K562 (cell line): ENCODE data around the gene ITGBL1. TPM values are rescaled to one million over a fixed set of nuclear protein-coding genes. Genes with fewer than 3 reads are reported as not detected.

ENCODE experiments used
- ATAC-seq: fragments of 200-7000 bp; cut with Tn5 transposase; 3 replicates; pipeline ENCODE4 v1.9.1; 2020; ENCODE audit warnings: moderate library complexity
- BruUV-seq: library from RNA; stranded (reverse); fragments of 400-500 nt; replicated peaks from 2 replicates; lab custom pipeline; 2021; lab: Mats Ljungman, UMichigan
- CTCF ChIA-PET: fragments of 300-600 bp; formaldehyde crosslinking; extraction: SDS; loops from one replicate; lab custom pipeline; 2021; ENCODE audit warnings: low intra/inter-chr PET ratio; lab: Yijun Ruan, JAX
- POLR2A ChIA-PET: fragments of 300-600, 350-650 bp; sonication (Branson Sonifier 250); formaldehyde crosslinking; extraction: SDS; loops from one replicate; lab custom pipeline; 2021; ENCODE audit warnings: antibody characterized with exemption, inconsistent platforms; lab: Yijun Ruan, JAX
- DNase-seq, 4 experiments: peaks; one replicate each; pipeline versions ENCODE4 v3.0.0 to v3.0.0-alpha.2; 2011 to 2018; ENCODE audit warnings: low spot score in 3 of 4, mixed read lengths in 3 of 4; ENCODE audit errors: extremely low read depth in 1 of 4
- FAIRE-seq: peaks from 2 replicates; lab custom pipeline; 2011; peaks lifted over from hg19 to GRCh38; lab: Jason Lieb, UNC
- H2AFZ ChIP-seq: 2 replicates; pipeline ENCODE4 v1.6.0; 2011; ENCODE audit warnings: low read depth, low read length, control low read depth, inconsistent platforms
- H3K27ac ChIP-seq: fragments of 200-600 bp; 3 replicates; pipeline ENCODE4 v1.8.0; 2011; ENCODE audit warnings: low read depth, mild to moderate bottlenecking, control low read depth, inconsistent platforms, low read length, moderate library complexity, mixed read lengths; ENCODE audit errors: extremely low read depth
- H3K27me3 ChIP-seq, 2 experiments: fragments of 300-600 bp in 1 of 2; 2 replicates in 1 of 2; 3 replicates in 1 of 2; pipeline versions ENCODE4 v1.6.0 to v1.8.0; 2011; ENCODE audit warnings: inconsistent platforms in 2 of 2, low read length in 2 of 2, mild to moderate bottlenecking in 1 of 2, mixed read lengths in 1 of 2, moderate library complexity in 1 of 2; ENCODE audit not compliant: control insufficient read depth in 2 of 2, insufficient read depth in 2 of 2
- H3K36me3 ChIP-seq: fragments of 300-600 bp; 3 replicates; pipeline ENCODE4 v1.8.0; 2011; ENCODE audit warnings: mild to moderate bottlenecking, low read length, inconsistent platforms; ENCODE audit not compliant: control insufficient read depth, insufficient read depth
- H3K4me1 ChIP-seq, 2 experiments: fragments of 200-600 bp in 1 of 2; replicated peaks in 1 of 2; 2 replicates in 1 of 2; 3 replicates in 1 of 2; pipeline versions ENCODE4 v1.5.1 to v1.8.0; 2011; ENCODE audit warnings: inconsistent platforms in 2 of 2, low read length in 2 of 2, mild to moderate bottlenecking in 1 of 2, mixed read lengths in 1 of 2, moderate library complexity in 1 of 2; ENCODE audit not compliant: control insufficient read depth in 2 of 2, insufficient read depth in 2 of 2
- H3K4me2 ChIP-seq: 2 replicates; pipeline ENCODE4 v1.6.1; 2011; ENCODE audit warnings: low read length, control low read depth, inconsistent platforms, mixed read lengths; ENCODE audit not compliant: insufficient read depth
- H3K4me3 ChIP-seq: fragments of 200-600 bp; sonication (generic), shearing (Covaris generic); 2 replicates; pipeline ENCODE4 v1.5.1; 2016; ENCODE audit warnings: control low read depth, inconsistent platforms
- H3K79me2 ChIP-seq: fragments of 200-600 bp; 3 replicates; pipeline ENCODE4 v1.8.0; 2011; ENCODE audit warnings: low read length, inconsistent platforms; ENCODE audit not compliant: control insufficient read depth, insufficient read depth
- H3K9ac ChIP-seq, 2 experiments: 2 replicates each; pipeline versions ENCODE4 v1.6.0 to v1.6.1; 2011; ENCODE audit warnings: low read depth in 2 of 2, low read length in 2 of 2, control low read depth in 1 of 2, inconsistent platforms in 1 of 2, mild to moderate bottlenecking in 1 of 2, mixed read lengths in 1 of 2; ENCODE audit not compliant: insufficient read depth in 1 of 2
- H3K9me1 ChIP-seq: one replicate; pipeline ENCODE4 v1.6.0; 2011; ENCODE audit warnings: inconsistent platforms, mild to moderate bottlenecking, low read length, moderate library complexity; ENCODE audit not compliant: control insufficient read depth, insufficient read depth
- H3K9me3 ChIP-seq: replicated peaks from 2 replicates; pipeline ENCODE4 v1.5.1; 2011; ENCODE audit warnings: low read depth, low read length, inconsistent platforms; ENCODE audit not compliant: control insufficient read depth, insufficient read depth
- H4K20me1 ChIP-seq: replicated peaks from 2 replicates; pipeline ENCODE4 v1.6.1; 2011; ENCODE audit warnings: low read length, inconsistent platforms, mixed read lengths; ENCODE audit not compliant: control insufficient read depth, insufficient read depth
- CHD1 ChIP-seq: fragments of 200-600 bp; sonication (generic); IDR thresholded peaks from one replicate; pipeline ENCODE4 v1.6.1; 2012; ENCODE audit warnings: mild to moderate bottlenecking, moderate library complexity, low read length, inconsistent platforms
- HDGF ChIP-seq: fragments of 450-650 bp; IDR thresholded peaks from 2 replicates; pipeline ENCODE4 v1.6.1; 2016
- IRF1 ChIP-seq: sonication (generic); formaldehyde crosslinking; IDR thresholded peaks from 2 replicates; pipeline ENCODE4 v1.8.0; 2022; ENCODE audit warnings: missing genetic modification reagents, mild to moderate bottlenecking, borderline replicate concordance
- MXI1 ChIP-seq: IDR thresholded peaks from 2 replicates; pipeline ENCODE4 v1.6.1; 2011; ENCODE audit warnings: low read depth, mild to moderate bottlenecking, improper control_type of control experiment, low read length
- POLR3G ChIP-seq: IDR thresholded peaks from 2 replicates; pipeline ENCODE4 v1.6.1; 2011; ENCODE audit not compliant: insufficient read length, insufficient replicate concordance; ENCODE audit errors: extremely low read depth
- RAD51 ChIP-seq: fragments of 450-650 bp; IDR thresholded peaks from 2 replicates; pipeline ENCODE4 v1.7.1; 2016; ENCODE audit warnings: low read depth, mild to moderate bottlenecking, borderline replicate concordance
- RFX1 ChIP-seq: fragments of 450-650 bp; IDR thresholded peaks from 2 replicates; pipeline ENCODE4 v1.6.1; 2016; ENCODE audit warnings: mild to moderate bottlenecking, moderate library complexity
- SETDB1 ChIP-seq: IDR thresholded peaks from one replicate; pipeline ENCODE4 v1.6.1; 2012; ENCODE audit warnings: low read length, control low read depth, inconsistent platforms
- SFPQ ChIP-seq: fragments of 200-400 bp; formaldehyde crosslinking; IDR thresholded peaks from 2 replicates; pipeline ENCODE4 v1.6.1; 2017; ENCODE audit warnings: mild to moderate bottlenecking, low read depth, low read length, moderate library complexity
- ZNF133 ChIP-seq: fragments of 250-450 bp; sonication (Bioruptor Pico); IDR thresholded peaks from 2 replicates; pipeline ENCODE4 v1.4.0; 2020; ENCODE audit warnings: mild to moderate bottlenecking
- ZNF24 ChIP-seq: fragments of 450-650 bp; IDR thresholded peaks from 2 replicates; pipeline ENCODE4 v1.6.1; 2016
- ZNF561 ChIP-seq: fragments of 450-650 bp; formaldehyde crosslinking; conservative IDR thresholded peaks from 2 replicates; pipeline ENCODE4 v1.4.0; 2020; ENCODE audit warnings: mild to moderate bottlenecking, moderate library complexity
- WGBS: fragments of 100-300 bp; shearing (Covaris generic); methylation state at CpG from one replicate; pipeline ENCODE4 v1.1.6; 2016; ENCODE audit warnings: low coverage, mixed read lengths; ENCODE audit not compliant: insufficient coverage; ENCODE audit errors: missing lambda C conversion rate; 5-methylcytosine and 5-hydroxymethylcytosine counted together
- in situ Hi-C: fragments of 300-500 bp; cut with MboI; formaldehyde crosslinking; loops from 4 replicates; pipeline ENCODE4 v1.15.0; 2018; ENCODE audit warnings: inconsistent platforms, mixed read lengths
- intact Hi-C: fragments of 100-400 bp; cut with micrococcal nuclease; formaldehyde crosslinking; loops from 2 replicates; pipeline ENCODE4 v1.14.2; 2022
- polyA plus RNA-seq, 8 experiments: library from polyadenylated mRNA; depleted of rRNA in 4 of 8; stranded (reverse) in 5 of 8; unstranded in 3 of 8; fragments of >200 nt; fragmentation: Nextera tagmentation in 2 of 8; fragmentation: Illumina TruSeq in 1 of 8; extraction: Ambion mirVana in 2 of 8; extraction: Trizol in 1 of 8; gene quantifications; 2 replicates each; pipeline versions ENCODE4 v1.2.1 to v1.2.3, GENCODE V29; 2011 to 2014; ENCODE audit warnings: inconsistent platforms in 1 of 8, missing spikeins in 1 of 8
- total RNA-seq, 7 experiments: library from RNA; depleted of rRNA in 6 of 7; stranded (reverse); fragments of >200 nt in 6 of 7; fragmentation: Illumina TruSeq in 2 of 7; extraction: Trizol in 2 of 7; gene quantifications; 2 replicates each; pipeline versions ENCODE4 v1.2.1 to v1.2.3, GENCODE V29; 2011 to 2021; ENCODE audit warnings: low replicate concordance in 1 of 7

The ITGBL1 gene
- total and polyA plus RNA-seq, 9 of the 15 experiments (the other 6 are each of a cell fraction or from before 2014, with no cell fraction given): 0.04 to 0.73 (median 0.32) TPM; not detected in 1

- ChIA-PET POLR2A (no interaction called here), CTCF (no interaction called here)
- WGBS: 0% methylated on average over 1 of the region's 1 CpG
- BruUV-seq: no TSS peak
- H3K27me3 ChIP-seq: no peaks in the 10 kb centered on the region
- H4K20me1 ChIP-seq: no peaks in the 10 kb centered on the region
- ATAC-seq (no peak), DNase-seq (no peak), FAIRE-seq (no peak)
- no peak overlapping the region for H3K27ac ChIP-seq
- H3K4me2 ChIP-seq: no peak overlapping the region
- H2AFZ ChIP-seq: no peak overlapping the region
- no peak overlapping the region for H3K9ac ChIP-seq
- intact Hi-C loops: no loop called here
- H3K9me3 ChIP-seq: no peaks in the 10 kb centered on the region
- no peaks in the 10 kb centered on the region for H3K36me3 ChIP-seq
- TF ChIP-seq RFX1 (no peak), ZNF24 (no peak)
- TF ChIP-seq, all 486 proteins: peak for 0
- no peaks in the 10 kb centered on the region for H3K79me2 ChIP-seq
- H3K9me1 ChIP-seq: no peaks in the 10 kb centered on the region
- no peak overlapping the region for H3K4me3 ChIP-seq
- in situ Hi-C loops: no loop called here
- no peaks in the 10 kb centered on the region for H3K4me1 ChIP-seq
Observed at GRCh38 chr13:101488734-101489133, 36.3 kb downstream of the ITGBL1 start.

GRCh38 chr13:101489643-101490405 is 37.3 kb downstream of the ITGBL1 start:
- Histone ChIP-seq H3K27me3 (no peaks in the 10 kb centered on the region), H3K4me1 (no peaks in the 10 kb centered on the region), H3K4me3 (no peak overlapping the region), H3K36me3 (no peaks in the 10 kb centered on the region), H3K27ac (no peak overlapping the region), H2AFZ (no peak overlapping the region), H3K9ac (no peak overlapping the region), H3K9me1 (no peaks in the 10 kb centered on the region), H3K79me2 (no peaks in the 10 kb centered on the region), H4K20me1 (no peaks in the 10 kb centered on the region), H3K4me2 (no peak overlapping the region), H3K9me3 (no peaks in the 10 kb centered on the region)
- intact Hi-C loops (no loop called here), in situ Hi-C loops (no loop called here)
- ChIA-PET POLR2A (no interaction called here), CTCF (no interaction called here)
- no peak for DNase-seq
- 0% methylated on average over 3 of the region's 3 CpGs for WGBS
- no peak for ATAC-seq
- no peak for FAIRE-seq
- BruUV-seq: no TSS peak
- TF ChIP-seq RAD51 (no peak), CHD1 (no peak), ZNF561 (CRISPR knock-in tag) (no peak), HDGF (no peak), IRF1 (CRISPR knock-in tag) (no peak), SFPQ (no peak), ZNF133 (CRISPR knock-in tag) (no peak), POLR3G (no peak), SETDB1 (no peak), MXI1 (no peak)
